H1 (cell line): Measurements from ENCODE around the gene MYO1A.

Experiments
- CTCF ChIP-seq, 3 experiments: IDR thresholded peaks; 1 replicate in 2 of 3; 2 replicates in 1 of 3; pipeline versions ENCODE4 v1.5.1 to v1.6.1; 2011; ENCODE audit warnings: low read length in 3 of 3, mild to moderate bottlenecking in 3 of 3, inconsistent platforms in 2 of 3, low read depth in 1 of 3, moderate library complexity in 1 of 3; ENCODE audit not compliant: insufficient read depth in 1 of 3; ENCODE audit errors: control extremely low read depth in 1 of 3
- TF ChIP-seq, protein P1 (sequence below): IDR thresholded peaks from 2 replicates; pipeline ENCODE4 v1.6.1; 2011; ENCODE audit warnings: low read length, improper control_type of control experiment

- TF ChIP-seq CTCF (IDR thresholded peaks at IDR 0.05; ENCODE audit: control extremely low read depth in 1 of 3, insufficient read depth in 1 of 3, low read depth in 1 of 3, low read length in 3 of 3): no peak
- TF ChIP-seq, protein P1, sequence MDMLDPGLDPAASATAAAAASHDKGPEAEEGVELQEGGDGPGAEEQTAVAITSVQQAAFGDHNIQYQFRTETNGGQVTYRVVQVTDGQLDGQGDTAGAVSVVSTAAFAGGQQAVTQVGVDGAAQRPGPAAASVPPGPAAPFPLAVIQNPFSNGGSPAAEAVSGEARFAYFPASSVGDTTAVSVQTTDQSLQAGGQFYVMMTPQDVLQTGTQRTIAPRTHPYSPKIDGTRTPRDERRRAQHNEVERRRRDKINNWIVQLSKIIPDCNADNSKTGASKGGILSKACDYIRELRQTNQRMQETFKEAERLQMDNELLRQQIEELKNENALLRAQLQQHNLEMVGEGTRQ: no peak
Observed at GRCh38 chr12:56994231-56994746, 55.6 kb downstream of the MYO1A start.
